Astrocyte (in vitro differentiated cells and primary cell): ENCODE results near the gene KNDC1. TPM values are rescaled to one million over a fixed set of nuclear protein-coding genes. Genes with fewer than 3 reads are reported as not detected.
"Not testable (repeated sequence)": the region's sequence is repeated elsewhere in the genome, so short reads cannot be mapped to it uniquely, and the experiment has no call there.

Experiments used
- DNase-seq: peaks from one replicate; pipeline ENCODE4 v3.0.0-alpha.2; 2010; ENCODE audit warnings: low read depth
- FAIRE-seq: peaks from 2 replicates; lab custom pipeline; 2011; peaks lifted over from hg19 to GRCh38; lab: Jason Lieb, UNC
- H2AFZ ChIP-seq: 2 replicates; pipeline ENCODE4 v1.6.0; 2012; ENCODE audit warnings: low read depth, low read length, inconsistent platforms
- H3K27ac ChIP-seq: 2 replicates; pipeline ENCODE4 v1.5.1; 2011; ENCODE audit warnings: low read depth, low read length, inconsistent platforms
- H3K27me3 ChIP-seq: 2 replicates; pipeline ENCODE4 v1.6.0; 2011; ENCODE audit warnings: low read length, inconsistent platforms; ENCODE audit not compliant: insufficient read depth
- H3K36me3 ChIP-seq: 2 replicates; pipeline ENCODE4 v1.5.1; 2011; ENCODE audit warnings: low read length, inconsistent platforms; ENCODE audit not compliant: insufficient read depth
- H3K4me1 ChIP-seq: 2 replicates; pipeline ENCODE4 v1.5.1; 2011; ENCODE audit warnings: low read length, inconsistent platforms; ENCODE audit not compliant: insufficient read depth
- H3K4me2 ChIP-seq: 2 replicates; pipeline ENCODE4 v1.6.0; 2012; ENCODE audit warnings: low read length, inconsistent platforms
- H3K4me3 ChIP-seq: 2 replicates; pipeline ENCODE4 v1.5.1; 2011; ENCODE audit warnings: low read depth, mild to moderate bottlenecking, low read length, inconsistent platforms; ENCODE audit not compliant: insufficient read depth
- H3K79me2 ChIP-seq: 2 replicates; pipeline ENCODE4 v1.6.0; 2012; ENCODE audit warnings: mild to moderate bottlenecking, low read length, inconsistent platforms; ENCODE audit not compliant: insufficient read depth
- H3K9ac ChIP-seq: 2 replicates; pipeline ENCODE4 v1.6.0; 2012; ENCODE audit warnings: mild to moderate bottlenecking, low read length, inconsistent platforms
- H3K9me3 ChIP-seq: 2 replicates; pipeline ENCODE4 v1.5.1; 2012; ENCODE audit warnings: low read depth, mild to moderate bottlenecking, low read length, inconsistent platforms; ENCODE audit not compliant: insufficient read depth
- H4K20me1 ChIP-seq: 2 replicates; pipeline ENCODE4 v1.6.0; 2012; ENCODE audit warnings: low read length, inconsistent platforms; ENCODE audit not compliant: insufficient read depth
- H3K27ac Mint-ChIP-seq: one replicate; pipeline ENCODE4 v1.8.0; 2021; ENCODE audit warnings: mild to moderate bottlenecking, mixed read lengths; ENCODE audit not compliant: unreplicated experiment
- H3K27me3 Mint-ChIP-seq: one replicate; pipeline ENCODE4 v1.8.0; 2021; ENCODE audit warnings: low read depth, mixed read lengths; ENCODE audit not compliant: unreplicated experiment
- H3K36me3 Mint-ChIP-seq: one replicate; pipeline ENCODE4 v1.8.0; 2021; ENCODE audit warnings: low read depth, mixed read lengths; ENCODE audit not compliant: unreplicated experiment
- H3K4me1 Mint-ChIP-seq: one replicate; pipeline ENCODE4 v1.8.0; 2021; ENCODE audit warnings: low read depth, mixed read lengths; ENCODE audit not compliant: unreplicated experiment
- H3K4me3 Mint-ChIP-seq: one replicate; pipeline ENCODE4 v1.8.0; 2021; ENCODE audit warnings: mild to moderate bottlenecking, moderate library complexity, mixed read lengths; ENCODE audit not compliant: unreplicated experiment
- H3K9me3 Mint-ChIP-seq: one replicate; pipeline ENCODE4 v1.8.0; 2021; ENCODE audit warnings: mild to moderate bottlenecking, mixed read lengths; ENCODE audit not compliant: unreplicated experiment
- EZH2 ChIP-seq: IDR thresholded peaks from 2 replicates; pipeline ENCODE4 v1.6.1; 2012; ENCODE audit warnings: mild to moderate bottlenecking, low read length, inconsistent platforms; ENCODE audit not compliant: insufficient read depth
- total RNA-seq: library from RNA; stranded (reverse); gene quantifications from 2 replicates; pipeline ENCODE4 v1.2.1, GENCODE V29; 2021
- TF ChIP-seq, protein P1 (sequence below): IDR thresholded peaks from 2 replicates; pipeline ENCODE4 v1.5.1; 2011; ENCODE audit warnings: low read depth, mild to moderate bottlenecking, inconsistent platforms, low read length, moderate library complexity; ENCODE audit not compliant: insufficient read depth

Gene KNDC1
- total RNA-seq, 1 donor from 2014 or later: 2.6 TPM

DNA sequence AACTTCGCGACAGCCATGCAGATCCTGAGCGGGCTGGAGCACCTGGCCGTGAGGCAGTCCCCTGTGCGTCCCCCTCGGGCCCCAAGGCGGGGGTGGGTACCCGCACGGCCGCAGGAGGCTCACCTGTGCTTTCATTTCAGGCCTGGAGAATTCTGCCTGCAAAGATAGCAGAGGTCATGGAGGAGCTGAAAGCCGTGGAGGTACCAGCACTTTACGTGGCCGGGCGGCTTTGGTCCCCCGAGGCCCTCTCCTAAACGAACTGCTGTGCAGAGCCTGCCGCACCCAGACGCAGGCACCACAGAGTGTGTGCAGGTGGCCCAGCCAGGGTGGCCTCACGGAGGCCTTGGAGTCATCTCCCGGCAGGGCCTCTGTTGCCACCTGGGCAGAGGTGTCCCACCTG, 58.9 kb downstream of the KNDC1 start:
- no peaks in the 10 kb centered on the region for H3K36me3 Mint-ChIP-seq
- no peaks in the 10 kb centered on the region for H3K9me3 Mint-ChIP-seq

DNA sequence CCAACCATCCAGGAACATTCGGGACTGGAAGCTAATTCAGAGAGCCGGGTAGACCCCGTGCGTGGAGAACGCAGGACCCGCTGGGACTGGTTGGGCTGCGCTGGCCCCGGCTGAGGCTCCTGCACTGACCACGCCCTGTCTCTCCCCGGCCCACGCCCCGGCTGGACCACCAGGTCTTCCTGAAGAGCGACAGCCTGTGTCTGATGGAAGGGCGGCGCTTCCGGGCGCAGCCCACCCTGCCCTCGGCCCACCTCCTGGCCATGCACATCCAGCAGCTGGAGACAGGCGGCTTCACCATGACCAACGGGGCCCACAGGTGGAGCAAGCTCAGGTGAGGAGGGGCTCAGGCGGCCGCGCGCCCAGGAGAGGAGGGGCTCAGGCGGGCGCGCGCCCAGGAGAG, 59.8 kb downstream of the KNDC1 start:
- Mint-ChIP-seq H3K9me3 (no peaks in the 10 kb centered on the region), H3K27ac (no peak overlapping the region), H3K27me3 (peaks cover 47% of the 10 kb centered on the region), H3K4me3 (no peak overlapping the region), H3K36me3 (no peaks in the 10 kb centered on the region), H3K4me1 (no peaks in the 10 kb centered on the region)
- Histone ChIP-seq H2AFZ (no peak overlapping the region), H3K36me3 (no peaks in the 10 kb centered on the region), H3K27me3 (peaks cover 2% of the 10 kb centered on the region), H3K79me2 (no peaks in the 10 kb centered on the region), H4K20me1 (no peaks in the 10 kb centered on the region), H3K27ac (no peak overlapping the region), H3K4me2 (no peak overlapping the region), H3K4me1 (no peaks in the 10 kb centered on the region), H3K4me3 (no peak overlapping the region), H3K9ac (no peak overlapping the region), H3K9me3 (no peaks in the 10 kb centered on the region)
- DNase-seq (no peak), FAIRE-seq (no peak)
- TF ChIP-seq, protein P1, sequence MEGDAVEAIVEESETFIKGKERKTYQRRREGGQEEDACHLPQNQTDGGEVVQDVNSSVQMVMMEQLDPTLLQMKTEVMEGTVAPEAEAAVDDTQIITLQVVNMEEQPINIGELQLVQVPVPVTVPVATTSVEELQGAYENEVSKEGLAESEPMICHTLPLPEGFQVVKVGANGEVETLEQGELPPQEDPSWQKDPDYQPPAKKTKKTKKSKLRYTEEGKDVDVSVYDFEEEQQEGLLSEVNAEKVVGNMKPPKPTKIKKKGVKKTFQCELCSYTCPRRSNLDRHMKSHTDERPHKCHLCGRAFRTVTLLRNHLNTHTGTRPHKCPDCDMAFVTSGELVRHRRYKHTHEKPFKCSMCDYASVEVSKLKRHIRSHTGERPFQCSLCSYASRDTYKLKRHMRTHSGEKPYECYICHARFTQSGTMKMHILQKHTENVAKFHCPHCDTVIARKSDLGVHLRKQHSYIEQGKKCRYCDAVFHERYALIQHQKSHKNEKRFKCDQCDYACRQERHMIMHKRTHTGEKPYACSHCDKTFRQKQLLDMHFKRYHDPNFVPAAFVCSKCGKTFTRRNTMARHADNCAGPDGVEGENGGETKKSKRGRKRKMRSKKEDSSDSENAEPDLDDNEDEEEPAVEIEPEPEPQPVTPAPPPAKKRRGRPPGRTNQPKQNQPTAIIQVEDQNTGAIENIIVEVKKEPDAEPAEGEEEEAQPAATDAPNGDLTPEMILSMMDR: no peak
- TF ChIP-seq EZH2: no peak

More for the DNA sequence above, 58.9 kb downstream of the KNDC1 start:
- Mint-ChIP-seq H3K27me3 (peaks cover 39% of the 10 kb centered on the region), H3K4me1 (no peaks in the 10 kb centered on the region), H3K27ac (no peak overlapping the region), H3K4me3 (no peak overlapping the region)
- Histone ChIP-seq H3K27ac (no peak overlapping the region), H2AFZ (no peak overlapping the region), H3K4me1 (no peaks in the 10 kb centered on the region), H3K4me3 (no peak overlapping the region), H3K9me3 (no peaks in the 10 kb centered on the region), H3K27me3 (peaks cover 2% of the 10 kb centered on the region), H3K36me3 (no peaks in the 10 kb centered on the region), H3K4me2 (no peak overlapping the region), H3K79me2 (no peaks in the 10 kb centered on the region), H3K9ac (no peak overlapping the region), H4K20me1 (no peaks in the 10 kb centered on the region)
- no peak for FAIRE-seq
- TF ChIP-seq, protein P1: no peak
- TF ChIP-seq EZH2: no peak
- no peak for DNase-seq

DNA sequence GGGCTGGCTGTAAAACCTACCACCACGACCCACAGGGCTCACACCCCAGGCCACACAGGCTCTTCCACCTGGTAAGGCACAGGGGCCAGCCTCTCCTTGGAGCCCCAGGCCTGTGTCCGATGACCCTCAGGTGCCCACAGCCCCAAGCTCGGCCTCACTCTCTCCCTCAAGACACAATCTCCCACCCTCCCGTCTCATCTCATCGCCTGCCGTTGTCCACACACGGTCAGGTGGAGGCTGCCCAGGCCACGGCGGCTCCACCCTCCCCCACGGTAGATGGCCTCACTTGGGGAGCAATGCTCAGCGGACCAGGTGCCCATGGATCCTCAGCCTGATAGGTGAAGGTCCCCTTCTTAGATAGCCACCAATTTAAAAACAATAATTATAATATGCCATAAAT, 61.3 kb downstream of the KNDC1 start:
- Histone ChIP-seq H3K27me3 (peaks cover 2% of the 10 kb centered on the region), H3K4me1 (no peaks in the 10 kb centered on the region), H2AFZ (no peak overlapping the region), H4K20me1 (no peaks in the 10 kb centered on the region), H3K79me2 (no peaks in the 10 kb centered on the region), H3K9ac (no peak overlapping the region), H3K27ac (no peak overlapping the region), H3K9me3 (no peaks in the 10 kb centered on the region), H3K4me3 (no peak overlapping the region), H3K36me3 (no peaks in the 10 kb centered on the region), H3K4me2 (no peak overlapping the region)
- TF ChIP-seq, protein P1: no peak
- TF ChIP-seq EZH2: no peak
- H3K36me3 Mint-ChIP-seq: no peaks in the 10 kb centered on the region
- peaks cover 5% of the 10 kb centered on the region for H3K4me1 Mint-ChIP-seq
- DNase-seq: no peak
- peak overlapping the region; percentile 60 for H3K4me3 Mint-ChIP-seq
- no peak for FAIRE-seq
- H3K9me3 Mint-ChIP-seq: peaks cover 2% of the 10 kb centered on the region
- H3K27ac Mint-ChIP-seq: no peak overlapping the region
- H3K27me3 Mint-ChIP-seq: peaks cover 46% of the 10 kb centered on the region

DNA sequence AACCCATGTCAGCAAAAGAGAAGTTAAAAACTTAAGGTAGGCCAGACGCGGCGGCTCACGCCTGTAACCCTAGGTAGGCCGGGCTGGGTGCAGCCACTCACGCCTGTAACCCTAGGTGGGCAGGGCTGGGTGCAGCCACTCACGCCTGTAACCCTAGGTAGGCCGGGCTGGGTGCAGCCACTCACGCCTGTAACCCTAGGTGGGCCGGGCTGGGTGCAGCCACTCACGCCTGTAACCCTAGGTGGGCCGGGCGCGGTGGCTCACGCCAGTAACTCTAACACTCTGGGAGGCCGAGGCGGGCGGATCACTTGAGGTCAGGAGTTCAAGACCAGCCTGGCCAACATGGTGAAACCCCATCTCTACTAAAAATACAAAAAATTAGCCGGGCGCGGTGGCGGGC, 61.7 kb downstream of the KNDC1 start:
- H3K9ac ChIP-seq, H3K4me2 ChIP-seq, H3K79me2 ChIP-seq, FAIRE-seq, H3K36me3 ChIP-seq, H3K27ac ChIP-seq, H3K27me3 ChIP-seq, H3K4me1 Mint-ChIP-seq, H3K9me3 ChIP-seq, H3K4me1 ChIP-seq, H3K9me3 Mint-ChIP-seq, H3K4me3 Mint-ChIP-seq, H2AFZ ChIP-seq, H3K27ac Mint-ChIP-seq, H4K20me1 ChIP-seq, H3K36me3 Mint-ChIP-seq, H3K4me3 ChIP-seq, DNase-seq: not testable (repeated sequence)
- H3K27me3 Mint-ChIP-seq: peaks cover 46% of the 10 kb centered on the region
